Common myeloid progenitor, CD34-positive (primary cell): ENCODE data around the gene MAN1C1.
"Not testable (repeated sequence)": the region's sequence is repeated elsewhere in the genome, so short reads cannot be mapped to it uniquely, and the experiment has no call there.

Experiments used
- CTCF ChIA-PET: fragments of 350-600 bp; sonication (Branson Sonifier 250); formaldehyde crosslinking; loops from one replicate; lab custom pipeline; 2021; ENCODE audit warnings: antibody characterized with exemption; lab: Charles Lee
- POLR2A ChIA-PET: fragments of 350-600 bp; sonication (Branson Sonifier 250); formaldehyde crosslinking; loops from one replicate; lab custom pipeline; 2021; ENCODE audit warnings: antibody characterized with exemption; lab: Charles Lee
- DNase-seq, 3 donors: peaks; one replicate each; pipeline versions ENCODE4 v3.0.0 to v3.0.0-alpha.2; 2013
- H3K27ac ChIP-seq, 2 experiments: 1 replicate in 1 of 2; 2 replicates in 1 of 2; pipeline ENCODE4 v1.7.0; 2013; ENCODE audit warnings: inconsistent platforms in 2 of 2, low read length in 2 of 2, mild to moderate bottlenecking in 2 of 2, low read depth in 1 of 2, moderate library complexity in 1 of 2; ENCODE audit not compliant: severe bottlenecking in 2 of 2, insufficient read depth in 1 of 2, poor library complexity in 1 of 2
- H3K27me3 ChIP-seq, 5 experiments: replicated peaks in 2 of 5; 1 replicate in 3 of 5; 2 replicates in 2 of 5; pipeline versions ENCODE4 v1.6.1 to v1.7.0; 2013; ENCODE audit warnings: low read length in 4 of 5, mild to moderate bottlenecking in 2 of 5, moderate library complexity in 2 of 5, inconsistent platforms in 1 of 5; ENCODE audit not compliant: insufficient read depth in 5 of 5, control insufficient read depth in 4 of 5
- H3K36me3 ChIP-seq, 4 experiments: 1 replicate in 2 of 4; 2 replicates in 2 of 4; pipeline versions ENCODE4 v1.6.1 to v1.7.0; 2013; ENCODE audit warnings: low read length in 3 of 4, control low read depth in 1 of 4, mild to moderate bottlenecking in 1 of 4; ENCODE audit not compliant: control insufficient read depth in 4 of 4, insufficient read depth in 4 of 4
- H3K4me1 ChIP-seq, 4 experiments: 1 replicate in 3 of 4; 2 replicates in 1 of 4; pipeline versions ENCODE4 v1.6.1 to v1.7.1; 2013; ENCODE audit warnings: low read length in 3 of 4, mild to moderate bottlenecking in 3 of 4, control low read depth in 1 of 4, inconsistent platforms in 1 of 4, moderate library complexity in 1 of 4; ENCODE audit not compliant: control insufficient read depth in 4 of 4, insufficient read depth in 4 of 4; ENCODE audit errors: control extremely low read depth in 1 of 4
- H3K4me3 ChIP-seq, 7 experiments: 1 replicate in 4 of 7; 2 replicates in 3 of 7; pipeline versions ENCODE4 v1.5.1 to v1.7.0; 2013; ENCODE audit warnings: mild to moderate bottlenecking in 7 of 7, low read length in 6 of 7, moderate library complexity in 6 of 7, inconsistent platforms in 2 of 7, low read depth in 2 of 7, control low read depth in 1 of 7; ENCODE audit not compliant: insufficient read depth in 4 of 7, control insufficient read depth in 1 of 7; ENCODE audit errors: extremely low read depth in 1 of 7
- H3K9me3 ChIP-seq, 5 experiments: 1 replicate in 4 of 5; 2 replicates in 1 of 5; pipeline versions ENCODE4 v1.6.1 to v1.7.1; 2013; ENCODE audit warnings: low read length in 4 of 5, mild to moderate bottlenecking in 2 of 5, inconsistent platforms in 1 of 5, low read depth in 1 of 5, moderate library complexity in 1 of 5; ENCODE audit not compliant: control insufficient read depth in 4 of 5, insufficient read depth in 2 of 5; ENCODE audit errors: control extremely low read depth in 1 of 5
- WGBS: methylation state at CpG from one replicate; pipeline ENCODE4 v1.1.5; 2013; ENCODE audit not compliant: insufficient coverage; 5-methylcytosine and 5-hydroxymethylcytosine counted together

MAN1C1 gene

GRCh38 chr1:25583519-25584370, 32.8 kb upstream of the MAN1C1 start:
- no peaks in the 10 kb centered on the region for H3K9me3 ChIP-seq
- DNase-seq: no peak
- H3K36me3 ChIP-seq: no peaks in the 10 kb centered on the region
- peaks cover 0 to 9% (median 2%) of the 10 kb centered on the region in 4 experiments for H3K4me1 ChIP-seq
- POLR2A ChIA-PET: no interaction called here
- 95% methylated on average over 10 of the region's 14 CpGs for whole genome bisulfite sequencing
- no peak overlapping the region for H3K27ac ChIP-seq
- no peaks in the 10 kb centered on the region for H3K27me3 ChIP-seq
- no peak overlapping the region for H3K4me3 ChIP-seq
- CTCF ChIA-PET: interaction anchor here (0.9 kb wide), 1 partner anchor 26 kb away, joined by 4 read pairs; no protein-coding TSS in a partner anchor

- CTCF ChIA-PET: interaction anchor here (1.5 to 2.4 kb wide), 2 partner anchors 14 to 26 kb away, joined by 4 to 9 read pairs; no protein-coding TSS in a partner anchor
- 92% methylated on average over 8 of the region's 16 CpGs for WGBS
- POLR2A ChIA-PET: no interaction called here
Observed at GRCh38 chr1:25586181-25586588, 30.4 kb upstream of the MAN1C1 start.

GRCh38 chr1:25587290-25587689, 29.3 kb upstream of the MAN1C1 start:
- ChIA-PET POLR2A (no interaction called here), CTCF (interaction anchor here (1.0 to 2.4 kb wide), 4 partner anchors 10 to 25 kb away, joined by 3 to 9 read pairs (median 4); no protein-coding TSS in a partner anchor)
- 94% methylated on average over 6 of the region's 8 CpGs for WGBS
- no peaks in the 10 kb centered on the region for H3K9me3 ChIP-seq
- H3K27me3 ChIP-seq: no peaks in the 10 kb centered on the region
- peaks cover 0 to 12% (median 3%) of the 10 kb centered on the region in 4 experiments for H3K4me1 ChIP-seq
- H3K27ac ChIP-seq: no peak overlapping the region
- no peak for DNase-seq
- H3K4me3 ChIP-seq: no peak overlapping the region
- H3K36me3 ChIP-seq: no peaks in the 10 kb centered on the region

More at GRCh38 chr1:25586181-25586588, 30.4 kb upstream of the MAN1C1 start:
- Histone ChIP-seq H3K27me3 (no peaks in the 10 kb centered on the region), H3K4me3 (no peak overlapping the region), H3K36me3 (no peaks in the 10 kb centered on the region), H3K9me3 (no peaks in the 10 kb centered on the region), H3K4me1 (peaks cover 0 to 12% (median 3%) of the 10 kb centered on the region in 4 experiments), H3K27ac (no peak overlapping the region)
- no peak for DNase-seq

- 94% methylated on average over 3 of the region's 7 CpGs for WGBS
- H3K36me3 ChIP-seq, H3K4me3 ChIP-seq, DNase-seq, H3K27me3 ChIP-seq, H3K27ac ChIP-seq, H3K9me3 ChIP-seq, POLR2A ChIA-PET: not testable (repeated sequence)
- CTCF ChIA-PET: interaction anchor here (2.4 kb wide), 1 partner anchor 16 kb away, joined by 9 read pairs; no protein-coding TSS in a partner anchor
- H3K4me1 ChIP-seq: peaks cover 0 to 12% (median 3%) of the 10 kb centered on the region in 4 experiments
Observed at GRCh38 chr1:25588224-25588623, 28.4 kb upstream of the MAN1C1 start.

- H3K4me1 ChIP-seq: peaks cover 0 to 12% (median 3%) of the 10 kb centered on the region in 4 experiments
- H3K9me3 ChIP-seq, POLR2A ChIA-PET, H3K27me3 ChIP-seq, DNase-seq, H3K4me3 ChIP-seq, H3K27ac ChIP-seq, H3K36me3 ChIP-seq: not testable (repeated sequence)
- 96% methylated on average over 11 of the region's 13 CpGs for WGBS
- CTCF ChIA-PET: interaction anchor here (1.5 to 1.7 kb wide), 3 partner anchors 7 to 30 kb away, joined by 3 to 4 read pairs (median 4); no protein-coding TSS in a partner anchor
Observed at GRCh38 chr1:25588786-25589185, 27.8 kb upstream of the MAN1C1 start.

- no peak overlapping the region for H3K27ac ChIP-seq
- POLR2A ChIA-PET: no interaction called here
- DNase-seq: peak in 1 of 3 donors; percentile 27
Observed at GRCh38 chr1:25590096-25590824, 26.3 kb upstream of the MAN1C1 start.

More at GRCh38 chr1:25590096-25590824, 26.3 kb upstream of the MAN1C1 start:
- CTCF ChIA-PET: interaction anchor here (1.0 to 1.7 kb wide), 4 partner anchors 9 to 60 kb away, joined by 3 to 4 read pairs (median 4); no protein-coding TSS in a partner anchor
- peaks cover 0 to 8% (median 3%) of the 10 kb centered on the region in 4 experiments for H3K4me1 ChIP-seq
- no peaks in the 10 kb centered on the region for H3K36me3 ChIP-seq
- no peak overlapping the region for H3K4me3 ChIP-seq
- WGBS: 75% methylated on average over 5 of the region's 8 CpGs
- no peaks in the 10 kb centered on the region for H3K27me3 ChIP-seq
- H3K9me3 ChIP-seq: no peaks in the 10 kb centered on the region
